RKO (cell line): ENCODE data around the gene LMBRD2.
"Not testable (repeated sequence)": the region's sequence is repeated elsewhere in the genome, so short reads cannot be mapped to it uniquely, and the experiment has no call there.

Source experiments
- DNase-seq: peaks from one replicate; pipeline ENCODE4 v3.0.0-alpha.2; 2016; ENCODE audit warnings: low spot score

Gene LMBRD2

GRCh38 chr5:36151434-36152323 is at the start of gene LMBRD2, which contains the start of gene SKP2:
Gene LMBRD2 (minus strand): TSS chr5:36151887. CDS start chr5:36143349, 8,538 bp downstream.
Gene SKP2 (plus strand): TSS chr5:36152111. CDS start chr5:36152263, 152 bp downstream.
- DNase-seq, result peak; percentile 97

GRCh38 chr5:36200513-36200912 is 48.8 kb upstream of the LMBRD2 start:
- peak; percentile 75 for DNase-seq

DNA sequence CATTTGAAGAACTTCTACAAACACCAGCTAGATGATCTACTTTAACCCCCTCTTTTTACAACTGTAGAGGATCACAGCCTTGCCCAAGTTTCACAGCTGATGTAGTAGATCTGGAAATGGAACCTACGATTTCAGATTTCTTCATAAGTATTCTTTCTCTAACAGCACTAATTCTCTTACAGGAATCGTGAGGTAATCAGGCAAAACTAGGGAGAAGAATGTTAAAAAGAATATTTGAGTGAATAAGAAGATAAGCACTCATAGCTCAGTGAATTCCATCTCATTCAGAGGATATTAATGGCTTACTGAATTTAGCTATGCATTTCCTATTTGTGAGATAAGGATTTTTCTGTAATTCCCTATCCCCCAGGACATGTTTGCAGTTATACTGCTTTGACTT is 47.9 kb upstream of the LMBRD2 start:
- DNase-seq, result no peak

DNA sequence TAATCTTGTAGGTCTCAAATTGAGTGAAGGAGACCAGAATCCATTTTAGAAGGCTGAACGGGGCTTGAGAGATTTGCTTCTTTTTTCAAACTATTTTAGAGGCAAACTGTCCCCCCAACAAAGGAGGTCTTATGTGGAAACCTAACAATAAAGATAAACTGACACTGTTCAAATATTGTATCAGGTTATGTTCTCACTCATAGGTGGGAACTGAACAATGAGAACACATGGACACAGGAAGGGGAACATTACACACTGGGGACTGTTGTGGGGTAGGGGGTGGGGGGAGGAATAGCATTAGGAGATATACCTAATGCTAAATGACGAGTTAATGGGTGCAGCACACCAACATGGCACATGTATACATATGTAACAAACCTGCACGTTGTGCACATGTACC is 47.1 kb upstream of the LMBRD2 start:
- not testable (repeated sequence) for DNase-seq

DNA sequence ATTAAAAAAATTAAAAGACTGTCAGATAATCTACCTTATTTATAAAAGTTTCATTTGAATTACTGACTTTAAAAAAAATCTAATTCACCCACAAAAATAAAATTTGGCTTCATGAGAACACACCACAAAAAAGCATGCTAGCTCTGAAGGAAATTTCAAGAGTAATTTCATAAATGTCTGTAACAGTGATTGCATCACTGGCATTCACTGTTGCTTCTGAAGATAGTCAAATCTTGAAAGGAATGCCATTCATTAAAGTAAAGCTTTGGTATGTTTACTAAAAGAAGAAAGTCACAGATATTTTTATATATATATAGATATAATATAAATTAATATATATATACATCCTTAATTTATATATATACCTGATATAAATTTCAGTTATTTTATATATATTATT is 46.6 kb upstream of the LMBRD2 start:
- no peak for DNase-seq

- DNase-seq, result no peak
These were observed 42.1 kb upstream of the LMBRD2 start for GRCh38 chr5:36193746-36194145.

DNA sequence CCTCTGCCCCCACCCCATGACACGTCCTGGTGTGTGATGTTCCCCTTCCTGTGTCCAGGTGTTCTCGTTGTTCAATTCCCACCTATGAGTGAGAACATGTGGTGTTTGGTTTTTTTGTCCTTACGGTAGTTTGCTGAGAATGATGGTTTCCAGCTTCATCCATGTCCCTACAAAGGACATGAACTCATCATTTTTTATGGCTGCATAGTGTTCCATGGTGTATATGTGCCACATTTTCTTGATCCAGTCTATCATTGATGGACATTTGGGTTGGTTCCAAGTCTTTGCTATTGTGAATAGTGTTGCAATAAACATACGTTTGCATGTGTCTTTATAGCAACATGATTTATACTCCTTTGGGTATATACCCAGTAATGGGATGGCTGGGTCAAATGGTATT is 32.7 kb upstream of the LMBRD2 start:
- not testable (repeated sequence) for DNase-seq

DNA sequence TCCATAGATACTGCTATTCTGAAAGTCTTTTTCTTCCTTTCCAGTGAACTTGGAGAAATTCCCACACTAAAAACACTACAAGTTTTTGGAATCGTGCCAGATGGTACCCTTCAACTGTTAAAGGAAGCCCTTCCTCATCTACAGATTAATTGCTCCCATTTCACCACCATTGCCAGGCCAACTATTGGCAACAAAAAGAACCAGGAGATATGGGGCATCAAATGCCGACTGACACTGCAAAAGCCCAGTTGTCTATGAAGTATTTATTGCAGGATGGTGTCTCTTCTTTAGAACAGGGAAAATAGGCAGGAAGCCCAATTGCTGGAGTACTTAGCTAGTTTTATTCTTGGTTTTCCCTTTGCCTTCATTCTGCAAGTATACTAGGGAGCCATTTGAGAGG is 30.1 kb upstream of the LMBRD2 start:
- no peak for DNase-seq

GRCh38 chr5:36180556-36181350 is 29.1 kb upstream of the LMBRD2 start:
- DNase-seq, result no peak

DNA sequence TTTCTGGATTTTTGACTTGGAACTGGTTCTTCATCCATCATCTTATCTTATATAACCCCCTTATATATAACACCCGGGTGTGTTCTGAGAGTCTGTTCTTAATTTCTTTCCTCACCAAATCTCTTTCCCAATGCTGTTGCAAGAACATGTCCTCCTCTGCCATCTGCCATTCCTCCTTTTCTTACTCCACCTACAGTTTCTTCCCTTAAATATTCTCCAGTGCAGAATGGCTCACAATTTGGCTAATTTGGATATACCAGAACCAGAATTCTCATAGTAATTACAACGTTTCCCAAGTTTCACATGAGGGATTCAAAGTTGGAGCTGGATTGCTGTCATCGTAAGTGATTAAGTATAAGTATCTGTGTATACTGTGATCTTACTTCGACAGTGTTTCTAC is 28.3 kb upstream of the LMBRD2 start:
- DNase-seq, result no peak

- no peak for DNase-seq
These were observed 26.8 kb upstream of the LMBRD2 start for GRCh38 chr5:36178524-36178890.

DNA sequence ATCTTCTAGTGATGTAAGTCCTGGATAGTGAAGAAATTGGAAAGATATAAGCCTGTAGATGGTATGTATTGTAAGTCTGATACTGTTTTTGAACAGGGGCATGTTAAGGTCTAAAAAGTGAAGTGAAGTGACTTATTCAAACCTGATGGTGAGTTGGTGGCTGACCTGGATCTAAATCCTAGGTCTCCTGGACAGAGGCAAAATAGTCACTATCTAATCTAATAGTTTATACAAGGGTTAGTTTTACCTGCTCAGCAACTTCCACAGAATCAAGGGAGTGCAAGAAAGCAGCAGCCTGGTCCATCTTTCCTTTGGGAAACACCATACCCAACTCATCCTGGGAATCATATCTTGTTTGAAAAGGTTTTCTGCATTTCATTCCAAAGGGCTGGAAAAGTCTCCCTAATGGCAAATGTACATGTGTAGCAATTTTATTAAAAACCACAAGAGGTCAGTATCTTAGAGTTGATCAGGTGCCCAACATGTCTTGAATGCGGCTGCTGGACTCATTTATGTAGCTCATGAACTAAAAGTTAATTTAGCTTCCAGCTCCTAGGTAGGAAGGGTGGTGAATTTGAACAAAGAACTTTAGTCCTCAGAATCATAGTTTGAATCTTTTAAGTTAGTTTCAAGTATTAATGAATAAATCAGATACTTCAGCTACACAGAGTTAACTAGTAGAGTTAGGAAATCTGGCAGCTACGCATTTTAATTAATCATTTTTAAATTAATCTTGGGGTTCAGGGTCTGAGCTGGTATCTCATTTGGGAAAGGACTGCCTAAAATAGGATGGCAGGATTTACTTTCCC is 26.2 kb upstream of the LMBRD2 start:
- peak; percentile 67 for DNase-seq

GRCh38 chr5:36177154-36177553 is 25.5 kb upstream of the LMBRD2 start:
- DNase-seq, result no peak

- DNase-seq, result no peak
These were observed 23.4 kb upstream of the LMBRD2 start for GRCh38 chr5:36175043-36175442.

DNA sequence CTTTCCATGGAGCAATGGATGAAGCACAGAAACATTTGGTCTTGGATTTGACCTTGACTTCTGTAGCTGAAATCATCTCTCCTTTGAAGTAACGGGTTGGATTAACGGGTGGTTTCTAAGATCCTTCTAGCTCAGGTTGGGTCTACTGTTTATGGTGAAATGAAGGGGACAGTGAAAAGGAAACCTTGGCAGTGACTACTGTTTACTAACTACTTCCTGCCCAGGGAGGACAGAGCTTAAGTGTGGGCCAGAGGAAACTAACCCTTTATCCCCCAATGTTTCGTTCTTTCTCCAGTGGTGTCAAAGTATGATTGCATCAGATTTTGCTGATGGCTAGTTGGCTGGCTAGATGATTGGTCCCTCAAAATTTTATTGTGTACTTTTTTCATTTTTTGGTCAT is 22.4 kb upstream of the LMBRD2 start:
- no peak for DNase-seq

- no peak for DNase-seq
These were observed 21.7 kb upstream of the LMBRD2 start for GRCh38 chr5:36173426-36173825.

DNA sequence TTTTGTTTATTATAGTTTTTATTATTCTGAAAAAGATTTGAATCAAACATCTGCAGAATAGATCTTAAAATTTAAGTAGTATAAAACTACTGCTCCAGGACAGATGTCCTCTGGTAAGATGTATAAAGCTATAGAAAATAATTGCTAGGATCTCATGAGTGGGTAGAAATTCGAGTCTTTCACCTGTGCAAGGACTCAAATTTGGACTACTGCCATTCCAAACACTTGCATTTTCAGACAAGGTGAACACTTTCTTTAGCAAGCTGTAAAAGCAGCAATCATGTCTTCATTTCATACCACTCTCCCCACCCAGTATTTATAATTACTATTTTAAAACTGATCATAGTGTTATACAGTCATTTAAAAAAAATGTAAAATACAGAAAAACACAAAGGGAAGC is 20.9 kb upstream of the LMBRD2 start:
- no peak for DNase-seq

- no peak for DNase-seq
These were observed 19.2 kb upstream of the LMBRD2 start for GRCh38 chr5:36170832-36171424.

DNA sequence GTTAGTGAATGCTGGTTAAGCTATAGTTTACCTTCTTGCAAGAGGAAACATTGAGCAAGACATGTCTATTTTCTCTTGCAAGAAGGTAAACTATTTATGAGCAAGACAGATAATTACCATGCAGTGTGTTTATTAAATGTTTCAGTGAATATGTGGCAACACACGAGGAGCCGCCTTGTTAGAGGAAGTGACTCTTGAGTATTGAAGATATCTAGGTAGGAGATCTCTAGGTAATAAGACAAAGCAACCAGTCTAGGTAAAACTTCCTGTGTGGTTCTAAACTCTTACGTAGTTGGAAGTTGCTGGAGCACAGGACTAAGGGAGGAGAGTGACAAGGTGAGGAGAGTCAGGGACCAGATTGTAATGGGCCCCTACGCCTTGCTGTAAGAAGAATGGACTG is 17.1 kb upstream of the LMBRD2 start:
- no peak for DNase-seq

DNA sequence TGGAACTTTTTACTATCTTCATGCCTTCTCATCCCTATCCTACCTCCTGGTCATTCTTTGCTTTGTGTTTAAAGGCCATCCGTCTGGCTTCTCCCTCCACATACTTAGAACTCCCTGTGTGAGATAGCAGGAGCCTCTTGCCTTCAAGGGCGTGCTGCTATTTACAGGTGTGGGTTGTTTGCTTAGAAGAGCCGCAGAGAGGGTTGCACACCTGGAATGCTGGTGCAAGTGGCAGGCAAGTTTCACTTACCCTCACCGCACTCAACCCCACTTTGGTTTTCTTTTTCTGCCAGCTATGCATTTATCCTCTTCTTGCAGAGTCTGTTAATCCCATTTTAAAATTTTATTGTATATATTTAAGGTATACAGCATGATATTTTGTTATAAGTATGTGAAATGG is 12.8 kb upstream of the LMBRD2 start:
- DNase-seq, result no peak

DNA sequence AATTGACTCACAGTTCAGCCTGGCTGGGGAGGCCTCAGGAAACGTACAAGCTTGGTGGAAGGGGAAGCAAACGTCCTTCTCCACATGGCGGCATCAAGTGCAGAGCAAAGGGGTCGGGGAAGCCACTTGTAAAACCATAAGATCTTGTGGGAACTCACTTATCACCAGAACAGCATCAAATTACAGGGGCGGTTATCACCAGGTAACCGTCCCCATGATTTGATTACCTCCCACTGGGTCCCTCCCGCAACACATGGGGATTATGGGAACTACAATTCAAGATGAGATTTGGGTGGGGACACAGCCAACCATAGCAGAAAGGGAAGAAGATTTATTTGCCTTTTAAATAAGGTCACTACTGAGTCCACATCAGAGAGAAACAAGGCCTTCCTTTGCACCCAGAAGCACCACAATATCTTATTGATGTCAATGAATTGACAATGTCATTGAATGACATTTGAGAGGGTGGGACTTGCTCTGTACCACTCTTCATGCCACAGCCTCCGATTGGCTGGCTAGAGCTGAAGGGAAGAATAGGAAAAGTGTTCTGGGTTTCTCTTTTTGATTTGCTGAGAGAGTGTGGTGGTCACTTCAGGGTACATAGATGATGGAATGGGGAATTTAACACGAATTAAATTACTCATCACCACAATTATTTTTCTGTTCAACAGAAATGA is 11.3 kb upstream of the LMBRD2 start:
- DNase-seq, result no peak
